Nephron progenitor cell (in vitro differentiated cells): ENCODE results near the gene RAPGEF4.

Experiments
- DNase-seq: peaks from one replicate; pipeline ENCODE4 v3.0.0; 2021
- H3K27ac Mint-ChIP-seq: 2 replicates; pipeline ENCODE4 v1.8.0; 2021; ENCODE audit warnings: mild to moderate bottlenecking, moderate library complexity, mixed read lengths
- H3K27me3 Mint-ChIP-seq: 2 replicates; pipeline ENCODE4 v1.8.0; 2021; ENCODE audit warnings: mild to moderate bottlenecking, low read depth, mixed read lengths; ENCODE audit not compliant: poor library complexity
- H3K36me3 Mint-ChIP-seq: 2 replicates; pipeline ENCODE4 v1.8.0; 2021; ENCODE audit warnings: low read depth, mixed read lengths
- H3K4me1 Mint-ChIP-seq: 2 replicates; pipeline ENCODE4 v1.8.0; 2021; ENCODE audit warnings: mixed read lengths
- H3K4me3 Mint-ChIP-seq: 2 replicates; pipeline ENCODE4 v1.8.0; 2021; ENCODE audit warnings: mild to moderate bottlenecking, moderate library complexity, mixed read lengths
- H3K9me3 Mint-ChIP-seq: 2 replicates; pipeline ENCODE4 v1.8.0; 2021; ENCODE audit warnings: mild to moderate bottlenecking, moderate library complexity, mixed read lengths
- TF ChIP-seq, protein P1 (sequence below): fragments of 200-600 bp; sonication (generic); IDR thresholded peaks from 2 replicates; pipeline ENCODE4 v1.5.0; 2021; ENCODE audit warnings: antibody characterized with exemption

The RAPGEF4 gene

DNA sequence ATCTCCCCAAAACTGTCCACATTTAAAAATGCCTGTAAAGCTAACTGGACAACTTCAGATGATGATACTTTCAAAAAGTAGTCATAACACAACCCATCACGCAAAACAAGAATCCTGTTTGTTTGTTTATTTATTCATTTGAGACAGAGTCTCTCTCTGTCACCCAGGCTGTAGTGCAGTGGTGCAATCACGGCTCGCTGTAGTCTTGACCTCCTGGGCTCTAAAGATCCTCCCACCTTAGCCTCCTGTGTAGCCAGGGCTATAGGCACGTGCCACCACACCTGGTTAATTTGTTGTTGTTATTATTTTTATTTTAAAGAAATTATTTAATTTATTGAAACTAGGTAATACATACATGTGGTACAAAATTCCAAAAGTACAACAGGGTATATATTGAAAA lies 94.8 kb downstream of the RAPGEF4 start:
- Mint-ChIP-seq H3K27ac (no peak overlapping the region), H3K4me1 (peaks cover 18% of the 10 kb centered on the region), H3K9me3 (no peaks in the 10 kb centered on the region), H3K27me3 (peaks cover 7% of the 10 kb centered on the region), H3K4me3 (no peak overlapping the region), H3K36me3 (no peaks in the 10 kb centered on the region)
- TF ChIP-seq, protein P1, sequence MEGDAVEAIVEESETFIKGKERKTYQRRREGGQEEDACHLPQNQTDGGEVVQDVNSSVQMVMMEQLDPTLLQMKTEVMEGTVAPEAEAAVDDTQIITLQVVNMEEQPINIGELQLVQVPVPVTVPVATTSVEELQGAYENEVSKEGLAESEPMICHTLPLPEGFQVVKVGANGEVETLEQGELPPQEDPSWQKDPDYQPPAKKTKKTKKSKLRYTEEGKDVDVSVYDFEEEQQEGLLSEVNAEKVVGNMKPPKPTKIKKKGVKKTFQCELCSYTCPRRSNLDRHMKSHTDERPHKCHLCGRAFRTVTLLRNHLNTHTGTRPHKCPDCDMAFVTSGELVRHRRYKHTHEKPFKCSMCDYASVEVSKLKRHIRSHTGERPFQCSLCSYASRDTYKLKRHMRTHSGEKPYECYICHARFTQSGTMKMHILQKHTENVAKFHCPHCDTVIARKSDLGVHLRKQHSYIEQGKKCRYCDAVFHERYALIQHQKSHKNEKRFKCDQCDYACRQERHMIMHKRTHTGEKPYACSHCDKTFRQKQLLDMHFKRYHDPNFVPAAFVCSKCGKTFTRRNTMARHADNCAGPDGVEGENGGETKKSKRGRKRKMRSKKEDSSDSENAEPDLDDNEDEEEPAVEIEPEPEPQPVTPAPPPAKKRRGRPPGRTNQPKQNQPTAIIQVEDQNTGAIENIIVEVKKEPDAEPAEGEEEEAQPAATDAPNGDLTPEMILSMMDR = no peak
- no peak for DNase-seq

DNA sequence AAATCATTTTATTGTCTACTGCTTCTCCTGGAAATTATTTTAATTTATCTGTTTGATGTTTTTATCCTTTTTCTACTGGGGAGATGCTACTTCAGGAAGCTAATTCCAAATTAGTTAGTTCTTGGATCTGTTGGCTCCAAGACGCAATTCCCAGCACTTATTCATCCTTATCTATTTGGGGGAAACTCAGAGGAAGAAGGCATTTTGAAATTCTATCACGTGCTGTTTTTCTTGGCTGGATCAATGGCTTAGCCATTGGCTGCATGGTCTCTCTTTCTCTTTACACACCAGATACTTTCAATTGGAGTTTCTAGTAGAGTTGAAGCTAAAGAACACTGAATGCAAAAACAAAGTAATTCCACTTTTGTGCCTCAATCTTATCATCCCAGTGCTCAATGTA lies 98.3 kb downstream of the RAPGEF4 start:
- H3K4me3 Mint-ChIP-seq = no peak overlapping the region
- H3K27me3 Mint-ChIP-seq = peaks cover 4% of the 10 kb centered on the region
- peaks cover 23% of the 10 kb centered on the region for H3K4me1 Mint-ChIP-seq
- H3K36me3 Mint-ChIP-seq = no peaks in the 10 kb centered on the region
- H3K9me3 Mint-ChIP-seq = no peaks in the 10 kb centered on the region
- no peak overlapping the region for H3K27ac Mint-ChIP-seq
- DNase-seq = no peak
- TF ChIP-seq, protein P1 = no peak

DNA sequence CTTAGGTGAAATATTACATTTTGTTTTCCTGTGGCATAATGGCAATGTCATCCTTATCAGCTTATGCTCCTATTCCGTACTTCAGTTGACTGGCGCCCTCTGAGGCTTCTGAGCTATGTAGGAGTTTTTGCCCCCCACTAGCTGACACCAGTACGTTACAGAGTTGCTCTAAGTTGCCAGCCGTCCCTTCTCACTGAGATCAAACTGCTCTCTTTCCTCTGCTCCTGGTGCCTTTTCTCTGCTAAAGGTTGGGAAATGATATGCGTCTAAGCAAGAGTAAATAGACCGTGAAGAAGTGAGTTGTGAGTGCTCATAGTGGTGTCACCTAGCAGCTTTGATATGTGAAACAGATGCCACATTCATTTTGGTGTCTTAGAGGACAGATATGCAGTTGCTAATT lies 99.2 kb downstream of the RAPGEF4 start:
- Mint-ChIP-seq H3K36me3 (no peaks in the 10 kb centered on the region), H3K4me1 (peaks cover 23% of the 10 kb centered on the region), H3K27ac (peak overlapping the region; percentile 76), H3K9me3 (no peaks in the 10 kb centered on the region), H3K4me3 (peak overlapping the region; percentile 60), H3K27me3 (peaks cover 4% of the 10 kb centered on the region)
- DNase-seq = no peak
- TF ChIP-seq, protein P1 = no peak

DNA sequence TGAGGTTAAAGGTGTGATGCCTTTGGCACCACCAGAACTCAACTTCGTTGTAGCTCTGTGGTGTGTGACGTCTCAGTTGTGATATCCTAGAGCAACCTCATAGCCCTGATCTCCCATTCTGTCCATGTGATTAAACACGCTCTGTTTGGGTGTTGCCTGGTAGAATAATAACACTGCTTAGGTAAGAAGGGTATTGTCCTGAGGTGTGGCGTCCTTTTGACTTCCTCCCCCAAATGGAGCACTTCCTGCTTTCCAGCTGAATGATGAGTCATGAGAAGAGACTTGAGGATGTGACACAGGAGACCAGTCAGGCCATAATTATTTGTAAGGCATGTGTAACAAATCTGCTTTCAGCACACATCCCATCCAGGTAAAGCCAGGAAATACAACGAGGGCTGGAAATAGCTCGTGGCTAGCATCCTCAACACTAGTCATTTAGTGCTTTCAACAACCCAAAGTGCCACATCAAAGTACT lies 100.7 kb downstream of the RAPGEF4 start:
- DNase-seq = no peak
- TF ChIP-seq, protein P1 = no peak
- Mint-ChIP-seq H3K27me3 (peaks cover 8% of the 10 kb centered on the region), H3K27ac (peak overlapping the region; percentile 60), H3K9me3 (no peaks in the 10 kb centered on the region), H3K4me3 (no peak overlapping the region), H3K4me1 (peaks cover 23% of the 10 kb centered on the region), H3K36me3 (no peaks in the 10 kb centered on the region)

DNA sequence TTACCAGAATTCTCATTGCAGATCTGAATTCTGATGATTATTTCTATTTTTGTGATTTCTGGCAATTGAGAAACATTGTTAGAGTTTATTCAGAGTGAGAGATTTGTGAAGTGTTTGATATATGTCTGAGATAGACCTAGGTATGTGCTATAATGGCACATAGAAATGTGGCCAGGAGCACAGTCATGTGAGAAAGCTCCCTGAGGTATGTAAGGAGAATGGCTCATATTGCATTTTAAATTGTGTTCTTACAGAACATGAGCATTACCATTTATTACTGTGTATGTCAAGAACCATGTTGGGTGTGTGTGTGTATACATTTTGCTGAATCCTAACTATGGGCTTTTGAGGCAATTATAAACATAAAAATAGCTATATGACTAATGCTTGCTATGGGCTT lies 101.2 kb downstream of the RAPGEF4 start:
- Mint-ChIP-seq H3K36me3 (no peaks in the 10 kb centered on the region), H3K4me1 (peaks cover 23% of the 10 kb centered on the region), H3K9me3 (no peaks in the 10 kb centered on the region), H3K27ac (no peak overlapping the region), H3K27me3 (peaks cover 8% of the 10 kb centered on the region), H3K4me3 (no peak overlapping the region)
- no peak for DNase-seq
- TF ChIP-seq, protein P1 = no peak

DNA sequence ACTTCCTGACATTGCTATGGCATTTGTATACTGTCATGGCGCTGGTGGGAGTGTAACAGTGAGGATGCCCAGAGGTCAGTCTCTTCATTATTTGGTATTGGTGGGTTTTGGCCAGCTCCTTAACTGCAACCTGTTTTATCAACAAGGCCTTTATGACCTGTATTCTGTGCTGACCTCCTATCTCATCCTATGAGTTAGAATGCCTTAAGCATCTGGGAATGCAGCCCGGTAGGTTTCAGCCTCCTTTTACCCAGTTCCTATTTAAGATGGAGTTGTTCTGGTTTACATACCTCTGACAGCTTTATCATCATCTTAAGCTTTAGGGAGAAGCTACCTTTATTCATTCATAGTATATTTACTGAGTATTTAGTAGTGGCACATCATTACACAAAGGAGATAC lies 103.8 kb downstream of the RAPGEF4 start:
- H3K4me3 Mint-ChIP-seq = no peak overlapping the region
- TF ChIP-seq, protein P1 = no peak
- DNase-seq = no peak
- no peaks in the 10 kb centered on the region for H3K9me3 Mint-ChIP-seq
- H3K36me3 Mint-ChIP-seq = no peaks in the 10 kb centered on the region
- H3K27ac Mint-ChIP-seq = no peak overlapping the region
- peaks cover 4% of the 10 kb centered on the region for H3K27me3 Mint-ChIP-seq
- H3K4me1 Mint-ChIP-seq = peaks cover 14% of the 10 kb centered on the region
